Trophoblast cell (in vitro differentiated cells and primary cell): ENCODE measurements around the gene DNM3.

Source experiments
- DNase-seq, 2 donors: peaks; one replicate each; pipeline ENCODE4 v3.0.0-alpha.2; 2016
- H2AFZ ChIP-seq: 2 replicates; pipeline ENCODE4 v1.6.1; 2013; ENCODE audit warnings: low read length, moderate library complexity, mild to moderate bottlenecking; ENCODE audit not compliant: insufficient read depth, poor library complexity
- H2AK5ac ChIP-seq: 2 replicates; pipeline ENCODE4 v1.6.1; 2013; ENCODE audit warnings: mild to moderate bottlenecking, low read length
- H2BK120ac ChIP-seq: 2 replicates; pipeline ENCODE4 v1.6.1; 2013; ENCODE audit warnings: low read length, mild to moderate bottlenecking, moderate library complexity; ENCODE audit not compliant: insufficient read depth, poor library complexity
- H2BK12ac ChIP-seq: 2 replicates; pipeline ENCODE4 v1.6.1; 2013; ENCODE audit warnings: mild to moderate bottlenecking, low read length, moderate library complexity
- H2BK5ac ChIP-seq: 2 replicates; pipeline ENCODE4 v1.6.1; 2013; ENCODE audit warnings: low read length, low read depth, moderate library complexity, mild to moderate bottlenecking; ENCODE audit not compliant: poor library complexity
- H3K14ac ChIP-seq: 2 replicates; pipeline ENCODE4 v1.6.1; 2013; ENCODE audit warnings: mild to moderate bottlenecking, low read length
- H3K18ac ChIP-seq: 2 replicates; pipeline ENCODE4 v1.6.1; 2013; ENCODE audit warnings: mild to moderate bottlenecking, low read length
- H3K23ac ChIP-seq: 2 replicates; pipeline ENCODE4 v1.6.1; 2013; ENCODE audit warnings: low read length
- H3K27ac ChIP-seq: 2 replicates; pipeline ENCODE4 v1.5.1; 2013; ENCODE audit warnings: low read depth, mild to moderate bottlenecking, inconsistent platforms, low read length, moderate library complexity
- H3K27me3 ChIP-seq: 2 replicates; pipeline ENCODE4 v1.6.1; 2013; ENCODE audit warnings: inconsistent platforms, mild to moderate bottlenecking, low read length, moderate library complexity; ENCODE audit not compliant: insufficient read depth
- H3K36me3 ChIP-seq, 2 experiments: 1 replicate in 1 of 2; 2 replicates in 1 of 2; pipeline ENCODE4 v1.6.1; 2013; ENCODE audit warnings: low read length in 2 of 2, mild to moderate bottlenecking in 2 of 2, moderate library complexity in 1 of 2; ENCODE audit not compliant: insufficient read depth in 2 of 2, control insufficient read depth in 1 of 2
- H3K4ac ChIP-seq: 2 replicates; pipeline ENCODE4 v1.6.1; 2013; ENCODE audit warnings: low read depth, mild to moderate bottlenecking, low read length, moderate library complexity
- H3K4me1 ChIP-seq, 2 experiments: 1 replicate in 1 of 2; 2 replicates in 1 of 2; pipeline ENCODE4 v1.6.1; 2013; ENCODE audit warnings: low read length in 2 of 2, mild to moderate bottlenecking in 2 of 2, moderate library complexity in 1 of 2; ENCODE audit not compliant: insufficient read depth in 2 of 2, control insufficient read depth in 1 of 2
- H3K4me2 ChIP-seq: 2 replicates; pipeline ENCODE4 v1.6.1; 2013; ENCODE audit warnings: inconsistent platforms, mild to moderate bottlenecking, low read length, moderate library complexity
- H3K4me3 ChIP-seq: 2 replicates; pipeline ENCODE4 v1.5.1; 2013; ENCODE audit warnings: mild to moderate bottlenecking, low read depth, low read length, inconsistent platforms
- H3K79me1 ChIP-seq: one replicate; pipeline ENCODE4 v1.6.1; 2013; ENCODE audit warnings: low read length
- H3K79me2 ChIP-seq: 2 replicates; pipeline ENCODE4 v1.6.1; 2013; ENCODE audit warnings: low read length, mild to moderate bottlenecking; ENCODE audit not compliant: control insufficient read depth, insufficient read depth, poor library complexity
- H3K9ac ChIP-seq: 2 replicates; pipeline ENCODE4 v1.6.1; 2013; ENCODE audit warnings: mild to moderate bottlenecking, low read length
- H3K9me3 ChIP-seq: 2 replicates; pipeline ENCODE4 v1.6.1; 2013; ENCODE audit warnings: low read depth, mild to moderate bottlenecking, control low read depth, inconsistent platforms, low read length; ENCODE audit not compliant: insufficient read depth
- H4K12ac ChIP-seq: 2 replicates; pipeline ENCODE4 v1.6.1; 2013; ENCODE audit warnings: low read depth, mild to moderate bottlenecking, low read length, moderate library complexity
- H4K8ac ChIP-seq: 2 replicates; pipeline ENCODE4 v1.6.1; 2013; ENCODE audit warnings: low read depth, mild to moderate bottlenecking, low read length, moderate library complexity
- H4K91ac ChIP-seq: one replicate; pipeline ENCODE4 v1.6.1; 2013; ENCODE audit warnings: low read depth, mild to moderate bottlenecking, low read length, moderate library complexity
- WGBS: extraction: QIAGEN DNeasy Blood & Tissue Kit; methylation state at CpG from one replicate; pipeline ENCODE4 v1.1.7; 2013; ENCODE audit warnings: missing lambda C conversion rate; ENCODE audit not compliant: insufficient read length, insufficient coverage; ENCODE audit errors: extremely low coverage; 5-methylcytosine and 5-hydroxymethylcytosine counted together

The DNM3 gene

GRCh38 chr1:171943973-171944561 lies 102.8 kb downstream of the DNM3 start:
- Histone ChIP-seq H3K4me2 (no peak overlapping the region), H2AFZ (no peak overlapping the region), H3K79me2 (no peaks in the 10 kb centered on the region), H3K18ac (no peak overlapping the region), H3K14ac (no peak overlapping the region), H3K27ac (no peak overlapping the region), H3K79me1 (no peaks in the 10 kb centered on the region), H3K4me1 (no peaks in the 10 kb centered on the region), H3K4ac (no peak overlapping the region), H4K12ac (no peak overlapping the region), H2BK120ac (no peak overlapping the region), H3K36me3 (no peaks in the 10 kb centered on the region), H3K9me3 (no peaks in the 10 kb centered on the region), H3K4me3 (no peak overlapping the region), H3K27me3 (no peaks in the 10 kb centered on the region), H4K8ac (no peak overlapping the region), H3K9ac (no peak overlapping the region), H2BK12ac (no peak overlapping the region), H2AK5ac (no peak overlapping the region), H2BK5ac (no peak overlapping the region), H3K23ac (no peak overlapping the region), H4K91ac (no peak overlapping the region)
- DNase-seq: no peak
- WGBS: no CpG with 5 or more reads among the region's 3 CpGs

GRCh38 chr1:171948511-171948910 lies 107.2 kb downstream of the DNM3 start:
- no peaks in the 10 kb centered on the region for H3K36me3 ChIP-seq
- H3K4ac ChIP-seq: no peak overlapping the region
- H3K4me3 ChIP-seq: no peak overlapping the region
- H3K14ac ChIP-seq: no peak overlapping the region
- H3K4me1 ChIP-seq: no peaks in the 10 kb centered on the region
- no peak overlapping the region for H4K12ac ChIP-seq
- no peak overlapping the region for H4K91ac ChIP-seq
- H2BK5ac ChIP-seq: no peak overlapping the region
- H3K27ac ChIP-seq: no peak overlapping the region
- DNase-seq: no peak
- no peaks in the 10 kb centered on the region for H3K9me3 ChIP-seq
- WGBS: no CpG with 5 or more reads among the region's 1 CpG
- no peak overlapping the region for H3K4me2 ChIP-seq
- H3K18ac ChIP-seq: no peak overlapping the region
- H3K9ac ChIP-seq: no peak overlapping the region
- no peak overlapping the region for H2AK5ac ChIP-seq
- H3K79me2 ChIP-seq: no peaks in the 10 kb centered on the region
- no peak overlapping the region for H4K8ac ChIP-seq
- H3K79me1 ChIP-seq: no peaks in the 10 kb centered on the region
- H3K23ac ChIP-seq: no peak overlapping the region
- H2BK120ac ChIP-seq: no peak overlapping the region
- no peaks in the 10 kb centered on the region for H3K27me3 ChIP-seq
- no peak overlapping the region for H2BK12ac ChIP-seq
- H2AFZ ChIP-seq: no peak overlapping the region

GRCh38 chr1:171949316-171949715 lies 108.0 kb downstream of the DNM3 start:
- no peak overlapping the region for H3K18ac ChIP-seq
- no peaks in the 10 kb centered on the region for H3K79me2 ChIP-seq
- no peak overlapping the region for H3K4me3 ChIP-seq
- H2BK12ac ChIP-seq: no peak overlapping the region
- WGBS: no CpG with 5 or more reads among the region's 2 CpGs
- H4K12ac ChIP-seq: no peak overlapping the region
- H4K91ac ChIP-seq: no peak overlapping the region
- H2AFZ ChIP-seq: no peak overlapping the region
- H3K4me2 ChIP-seq: no peak overlapping the region
- H3K9me3 ChIP-seq: no peaks in the 10 kb centered on the region
- H2BK120ac ChIP-seq: no peak overlapping the region
- no peaks in the 10 kb centered on the region for H3K36me3 ChIP-seq
- H4K8ac ChIP-seq: no peak overlapping the region
- no peak overlapping the region for H3K4ac ChIP-seq
- no peak overlapping the region for H3K27ac ChIP-seq
- H2AK5ac ChIP-seq: no peak overlapping the region
- no peak overlapping the region for H2BK5ac ChIP-seq
- no peaks in the 10 kb centered on the region for H3K27me3 ChIP-seq
- no peak for DNase-seq
- H3K23ac ChIP-seq: no peak overlapping the region
- no peaks in the 10 kb centered on the region for H3K79me1 ChIP-seq
- H3K14ac ChIP-seq: no peak overlapping the region
- H3K9ac ChIP-seq: no peak overlapping the region
- no peaks in the 10 kb centered on the region for H3K4me1 ChIP-seq

- no peak overlapping the region for H3K9ac ChIP-seq
- no peak overlapping the region for H3K4me3 ChIP-seq
- no peak overlapping the region for H2AK5ac ChIP-seq
- no peak overlapping the region for H3K23ac ChIP-seq
- no peak overlapping the region for H2BK12ac ChIP-seq
- no peak overlapping the region for H3K18ac ChIP-seq
- H3K9me3 ChIP-seq: no peaks in the 10 kb centered on the region
- no peak overlapping the region for H3K27ac ChIP-seq
- H3K79me1 ChIP-seq: no peaks in the 10 kb centered on the region
- H3K14ac ChIP-seq: no peak overlapping the region
- no peak overlapping the region for H2AFZ ChIP-seq
- no peaks in the 10 kb centered on the region for H3K4me1 ChIP-seq
- H3K36me3 ChIP-seq: no peaks in the 10 kb centered on the region
- H2BK120ac ChIP-seq: no peak overlapping the region
- WGBS: no CpG with 5 or more reads among the region's 1 CpG
- no peak overlapping the region for H3K4ac ChIP-seq
- DNase-seq: no peak
- H4K8ac ChIP-seq: no peak overlapping the region
- no peak overlapping the region for H2BK5ac ChIP-seq
- no peak overlapping the region for H4K12ac ChIP-seq
- no peaks in the 10 kb centered on the region for H3K27me3 ChIP-seq
- H3K4me2 ChIP-seq: no peak overlapping the region
- H4K91ac ChIP-seq: no peak overlapping the region
- no peaks in the 10 kb centered on the region for H3K79me2 ChIP-seq
Measured at GRCh38 chr1:171953835-171954234, 112.5 kb downstream of the DNM3 start.
